Spleen (tissue), 11 donors: Measurements from ENCODE around the gene DNAJC18. TPM values are rescaled to one million over a fixed set of nuclear protein-coding genes. Genes with fewer than 3 reads are reported as not detected.

Source experiments
- DNase-seq: peaks from one replicate; pipeline ENCODE4 v3.0.0-alpha.2; 2020
- H3K27ac ChIP-seq, 8 donors: fragments of 200-600 bp; sonication (generic) in 7 of 8; 1 replicate in 4 of 8; 2 replicates in 4 of 8; pipeline versions ENCODE4 v1.5.0 to v1.8.0; 2016 to 2021; ENCODE audit warnings: inconsistent platforms in 4 of 8, mild to moderate bottlenecking in 4 of 8, moderate library complexity in 1 of 8
- H3K27me3 ChIP-seq, 7 donors: fragments of 200-600 bp; sonication (generic) in 6 of 7; replicated peaks in 1 of 7; 1 replicate in 4 of 7; 2 replicates in 3 of 7; pipeline versions ENCODE4 v1.5.0 to v1.8.0; 2016 to 2021; ENCODE audit warnings: inconsistent platforms in 3 of 7, mild to moderate bottlenecking in 1 of 7
- H3K36me3 ChIP-seq, 6 donors: fragments of 200-600 bp; sonication (generic) in 5 of 6; 1 replicate in 4 of 6; 2 replicates in 2 of 6; pipeline versions ENCODE4 v1.5.0 to v1.8.0; 2016 to 2021; ENCODE audit warnings: inconsistent platforms in 2 of 6
- H3K4me1 ChIP-seq, 6 donors: fragments of 200-600 bp; sonication (generic) in 5 of 6; 1 replicate in 3 of 6; 2 replicates in 3 of 6; pipeline versions ENCODE4 v1.5.0 to v1.8.0; 2016 to 2021; ENCODE audit warnings: inconsistent platforms in 3 of 6
- H3K4me3 ChIP-seq, 8 donors: fragments of 200-600 bp; sonication (generic) in 7 of 8; 1 replicate in 4 of 8; 2 replicates in 4 of 8; pipeline versions ENCODE4 v1.5.0 to v1.8.0; 2016 to 2021; ENCODE audit warnings: inconsistent platforms in 4 of 8, mild to moderate bottlenecking in 4 of 8, moderate library complexity in 2 of 8
- H3K9me3 ChIP-seq, 8 donors: fragments of 200-600 bp; sonication (generic) in 7 of 8; 1 replicate in 4 of 8; 2 replicates in 4 of 8; pipeline versions ENCODE4 v1.5.0 to v1.8.0; 2016 to 2021; ENCODE audit warnings: inconsistent platforms in 4 of 8
- POLR2A ChIP-seq, 3 donors: fragments of 450-650 bp; IDR thresholded peaks; one replicate each; pipeline ENCODE4 v1.5.1; 2017; ENCODE audit warnings: antibody characterized with exemption in 3 of 3, mild to moderate bottlenecking in 1 of 3
- POLR2AphosphoS5 ChIP-seq, 3 donors: sonication (generic); formaldehyde crosslinking; IDR thresholded peaks; one replicate each; pipeline ENCODE4 v1.5.1; 2017; ENCODE audit warnings: antibody characterized with exemption in 3 of 3
- WGBS, 5 donors: extraction: QIAGEN DNeasy Blood & Tissue Kit in 3 of 5; methylation state at CpG; one replicate each; pipeline versions ENCODE4 v1.1.5 to v1.1.7; 2013 to 2018; 5-methylcytosine and 5-hydroxymethylcytosine counted together
- intact Hi-C: fragments of 100-400 bp; cut with DNase I; formaldehyde crosslinking; loops from one replicate; pipeline ENCODE4 v1.15.0; 2023; ENCODE audit warnings: low total_unique reads
- polyA plus RNA-seq, 3 donors: library from polyadenylated mRNA; stranded (reverse); fragments of 200-250 nt; gene quantifications; one replicate each; pipeline ENCODE4 v1.2.1, GENCODE V29; 2013
- total RNA-seq, 7 donors: library from RNA; depleted of rRNA in 3 of 7; stranded (reverse); fragments of >200 nt in 3 of 7; fragmentation: NEBNext Ultra II Directional in 4 of 7; extraction: Animal tissue kit (Norgen Biotek cat#: 25700) in 4 of 7; gene quantifications; one replicate each; pipeline versions ENCODE4 v1.1.0 to v1.2.1, GENCODE V29; 2016 to 2021
- TF ChIP-seq, protein P1 (sequence below), 11 experiments: fragments of 200-600 bp in 7 of 11; fragments of 450-650 bp in 4 of 11; sonication (generic) in 4 of 11; IDR thresholded peaks in 8 of 11; conservative IDR thresholded peaks in 3 of 11; 1 replicate in 7 of 11; 2 replicates in 4 of 11; pipeline versions ENCODE4 v1.4.0 to v1.8.0; 2016 to 2021; ENCODE audit warnings: antibody characterized with exemption in 11 of 11, inconsistent platforms in 4 of 11, mild to moderate bottlenecking in 1 of 11
- donor health status: healthy with polysubstance abuse.
- donor health status: DM: no; HTN: no; CAD: no; lungs with moderate emphysema.
- donor health status: DM: no; HTN: no; CAD: no.
- donor health status: Bipolar disorder and iron deficiency.
- donor health status: healthy.
- donor health status: DM: no; HTN: no; CAD: no.
- donor health status: DM: yes; HTN: yes; CAD: no.

DNAJC18 gene
- total and polyA plus RNA-seq, 10 donors: 1.3 to 10.8 (median 7.1) TPM

- H3K27ac ChIP-seq: peak overlapping the region; percentile 47 to 91 (median 78)
- H3K9me3 ChIP-seq: no peaks in the 10 kb centered on the region
- intact Hi-C loops: no loop called here
- H3K36me3 ChIP-seq: no peaks in the 10 kb centered on the region
- WGBS, 5 donors: 1 to 2% (median 1%) methylated on average over 10 to 77 of the region's 77 CpGs
- peak overlapping the region; percentile 52 to 77 (median 67) for H3K4me3 ChIP-seq
- H3K27me3 ChIP-seq: peaks cover 0 to 36% (median 15%) of the 10 kb centered on the region in 7 donors
- TF ChIP-seq POLR2A (IDR thresholded peaks at IDR 0.05) (no peak), POLR2AphosphoS5 (IDR thresholded peaks at IDR 0.05) (peak; percentile 48 to 79 (median 56))
- TF ChIP-seq, protein P1, sequence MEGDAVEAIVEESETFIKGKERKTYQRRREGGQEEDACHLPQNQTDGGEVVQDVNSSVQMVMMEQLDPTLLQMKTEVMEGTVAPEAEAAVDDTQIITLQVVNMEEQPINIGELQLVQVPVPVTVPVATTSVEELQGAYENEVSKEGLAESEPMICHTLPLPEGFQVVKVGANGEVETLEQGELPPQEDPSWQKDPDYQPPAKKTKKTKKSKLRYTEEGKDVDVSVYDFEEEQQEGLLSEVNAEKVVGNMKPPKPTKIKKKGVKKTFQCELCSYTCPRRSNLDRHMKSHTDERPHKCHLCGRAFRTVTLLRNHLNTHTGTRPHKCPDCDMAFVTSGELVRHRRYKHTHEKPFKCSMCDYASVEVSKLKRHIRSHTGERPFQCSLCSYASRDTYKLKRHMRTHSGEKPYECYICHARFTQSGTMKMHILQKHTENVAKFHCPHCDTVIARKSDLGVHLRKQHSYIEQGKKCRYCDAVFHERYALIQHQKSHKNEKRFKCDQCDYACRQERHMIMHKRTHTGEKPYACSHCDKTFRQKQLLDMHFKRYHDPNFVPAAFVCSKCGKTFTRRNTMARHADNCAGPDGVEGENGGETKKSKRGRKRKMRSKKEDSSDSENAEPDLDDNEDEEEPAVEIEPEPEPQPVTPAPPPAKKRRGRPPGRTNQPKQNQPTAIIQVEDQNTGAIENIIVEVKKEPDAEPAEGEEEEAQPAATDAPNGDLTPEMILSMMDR (IDR thresholded peaks at IDR 0.05 in 8 of 11, conservative IDR thresholded peaks at IDR 0.05 in 3 of 11): peak; percentile 60 to 91 (median 80)
- H3K4me1 ChIP-seq: peaks cover 24 to 91% (median 72%) of the 10 kb centered on the region in 6 donors
- DNase-seq: peak; percentile 97
Measured at GRCh38 chr5:139392678-139393496, 46.4 kb downstream of the DNAJC18 start.

DNA sequence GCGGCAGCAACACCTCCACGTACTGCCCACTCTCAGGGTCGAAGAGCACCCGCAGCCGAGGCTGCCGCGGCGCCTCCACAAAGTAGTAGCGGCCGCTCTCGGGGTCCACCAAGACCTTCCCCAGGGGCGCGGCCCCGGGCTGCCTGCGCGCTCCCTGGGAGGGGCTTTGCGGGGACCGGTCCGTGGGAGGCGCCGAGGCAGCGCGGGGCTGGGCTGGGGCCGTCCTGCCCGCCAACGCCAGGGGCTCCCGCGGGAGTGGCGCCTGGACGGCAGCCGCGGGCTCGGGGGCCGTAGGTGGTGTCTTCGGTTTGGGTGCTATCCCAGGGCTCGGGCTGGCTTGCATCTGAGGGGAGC, 47.0 kb downstream of the DNAJC18 start:
- Histone ChIP-seq H3K27ac (peak overlapping the region; percentile 47 to 91 (median 78)), H3K9me3 (no peaks in the 10 kb centered on the region), H3K36me3 (no peaks in the 10 kb centered on the region), H3K27me3 (peaks cover 0 to 36% (median 15%) of the 10 kb centered on the region in 7 donors), H3K4me1 (peaks cover 28 to 95% (median 78%) of the 10 kb centered on the region in 6 donors), H3K4me3 (peak overlapping the region; percentile 52 to 77 (median 67))
- DNase-seq: no peak
- WGBS, 5 donors: 0 to 11% (median 5%) methylated on average over 4 to 36 of the region's 36 CpGs
- TF ChIP-seq POLR2A (IDR thresholded peaks at IDR 0.05) (no peak), POLR2AphosphoS5 (IDR thresholded peaks at IDR 0.05) (no peak)
- TF ChIP-seq, protein P1 (IDR thresholded peaks at IDR 0.05 in 8 of 11, conservative IDR thresholded peaks at IDR 0.05 in 3 of 11): no peak
- intact Hi-C loops: no loop called here

DNA sequence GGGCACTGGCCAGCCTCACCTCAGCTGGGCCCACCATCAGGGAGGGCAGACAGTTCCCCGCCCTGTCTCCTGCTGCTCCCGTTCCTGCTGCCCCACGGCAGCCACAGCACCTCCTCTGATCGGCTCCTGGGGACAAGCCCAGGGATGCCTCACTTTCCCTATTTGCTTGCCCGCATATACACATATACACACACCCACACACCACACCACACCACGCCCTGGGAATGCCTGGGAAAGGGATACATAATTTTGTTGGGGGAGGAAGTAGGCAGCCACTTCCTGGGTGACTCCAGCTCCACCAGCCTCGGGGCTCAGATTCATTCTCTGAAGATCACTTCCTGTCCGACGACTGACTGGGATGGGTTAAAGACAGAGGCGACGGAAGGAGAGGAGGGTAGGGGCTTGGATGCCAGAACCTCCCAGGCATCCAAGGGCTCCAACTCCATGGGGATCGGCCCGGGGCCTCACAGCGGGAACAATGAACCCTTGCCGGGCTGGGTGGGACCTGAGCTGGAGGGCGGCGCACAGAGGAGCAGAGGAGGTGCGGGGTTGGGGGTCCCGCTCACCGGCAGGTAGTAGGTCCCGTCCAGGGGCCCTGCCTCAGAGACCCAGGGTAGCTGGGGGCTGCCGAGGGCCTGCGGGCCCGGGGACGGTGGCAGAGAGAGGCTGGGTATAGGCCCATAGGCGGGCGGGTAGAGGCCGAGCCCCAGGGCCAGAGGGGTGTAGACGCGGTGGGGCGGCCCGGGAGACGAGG, 47.6 kb downstream of the DNAJC18 start:
- intact Hi-C loops: no loop called here
- peaks cover 0 to 36% (median 15%) of the 10 kb centered on the region in 7 donors for H3K27me3 ChIP-seq
- H3K4me1 ChIP-seq: peaks cover 28 to 95% (median 82%) of the 10 kb centered on the region in 6 donors
- WGBS, 5 donors: 28 to 67% (median 39%) methylated on average over 21 to 33 of the region's 33 CpGs
- H3K9me3 ChIP-seq: no peaks in the 10 kb centered on the region
- H3K36me3 ChIP-seq: no peaks in the 10 kb centered on the region
- peak overlapping the region in 7 of 8 donors; percentile 52 to 77 (median 70) for H3K4me3 ChIP-seq
- DNase-seq: no peak
- TF ChIP-seq, protein P1 (IDR thresholded peaks at IDR 0.05 in 8 of 11, conservative IDR thresholded peaks at IDR 0.05 in 3 of 11): no peak
- TF ChIP-seq POLR2A (IDR thresholded peaks at IDR 0.05) (no peak), POLR2AphosphoS5 (IDR thresholded peaks at IDR 0.05) (no peak)
- peak overlapping the region; percentile 47 to 91 (median 78) for H3K27ac ChIP-seq
